H1 (cell line): ENCODE data around the gene MAGEA9B. TPM values are rescaled to one million over a fixed set of nuclear protein-coding genes. Genes with fewer than 3 reads are reported as not detected.

Source experiments
- CTCF ChIA-PET: fragments of 300-600 bp; sonication (Branson Sonifier 250); formaldehyde crosslinking; loops from one replicate; lab custom pipeline; 2021; ENCODE audit not compliant: partially characterized antibody; lab: Charles Lee
- POLR2A ChIA-PET: fragments of 300-600 bp; sonication (Branson Sonifier 250); formaldehyde crosslinking; loops from one replicate; lab custom pipeline; 2021; ENCODE audit warnings: inconsistent platforms; ENCODE audit not compliant: partially characterized antibody; lab: Charles Lee
- DNase-seq, 2 experiments: peaks; one replicate each; pipeline versions ENCODE4 v3.0.0 to v3.0.0-alpha.2; 2010 to 2022; ENCODE audit warnings: low spot score in 2 of 2, low read depth in 1 of 2, mixed read lengths in 1 of 2
- FAIRE-seq: peaks from 2 replicates; lab custom pipeline; 2011; peaks lifted over from hg19 to GRCh38; lab: Jason Lieb, UNC
- H2AFZ ChIP-seq: 2 replicates; pipeline ENCODE4 v1.8.1; 2012; ENCODE audit warnings: low read length, inconsistent platforms
- H2AK5ac ChIP-seq: 2 replicates; pipeline ENCODE4 v1.6.1; 2013; ENCODE audit warnings: low read depth, low read length
- H2BK120ac ChIP-seq: replicated peaks from 2 replicates; pipeline ENCODE3; 2013; ENCODE audit warnings: low read depth, low read length, inconsistent platforms
- H2BK12ac ChIP-seq: 2 replicates; pipeline ENCODE4 v1.6.1; 2013; ENCODE audit warnings: low read depth, low read length
- H2BK15ac ChIP-seq: 2 replicates; pipeline ENCODE4 v1.6.1; 2013; ENCODE audit warnings: low read length
- H2BK20ac ChIP-seq: 2 replicates; pipeline ENCODE4 v1.6.1; 2013; ENCODE audit warnings: low read length
- H2BK5ac ChIP-seq: 2 replicates; pipeline ENCODE4 v1.6.1; 2013; ENCODE audit warnings: low read depth, low read length
- H3K14ac ChIP-seq: 2 replicates; pipeline ENCODE4 v1.6.1; 2013; ENCODE audit warnings: inconsistent platforms; ENCODE audit not compliant: insufficient read length
- H3K18ac ChIP-seq: 2 replicates; pipeline ENCODE4 v1.6.1; 2013; ENCODE audit warnings: low read length; ENCODE audit errors: extremely low read depth
- H3K23ac ChIP-seq: 2 replicates; pipeline ENCODE4 v1.6.1; 2013; ENCODE audit warnings: inconsistent platforms; ENCODE audit not compliant: insufficient read length
- H3K23me2 ChIP-seq: 2 replicates; pipeline ENCODE4 v1.6.1; 2013; ENCODE audit warnings: low read depth, low read length
- H3K27ac ChIP-seq: 2 replicates; pipeline ENCODE4 v1.6.1; 2011; ENCODE audit warnings: low read depth, low read length, inconsistent platforms
- H3K27me3 ChIP-seq, 4 experiments: replicated peaks in 1 of 4; 1 replicate in 1 of 4; 2 replicates in 3 of 4; pipeline versions ENCODE4 v1.6.1 to v1.8.1; 2011 to 2013; ENCODE audit warnings: low read length in 3 of 4, mild to moderate bottlenecking in 3 of 4, inconsistent platforms in 2 of 4, mixed read lengths in 2 of 4, moderate library complexity in 1 of 4; ENCODE audit not compliant: control insufficient read depth in 3 of 4, insufficient read depth in 3 of 4; ENCODE audit errors: extremely low read depth in 1 of 4
- H3K36me3 ChIP-seq, 4 experiments: 2 replicates each; pipeline versions ENCODE4 v1.6.1 to v1.8.1; 2011 to 2013; ENCODE audit warnings: mild to moderate bottlenecking in 4 of 4, low read length in 3 of 4, moderate library complexity in 2 of 4, control low read depth in 1 of 4, inconsistent platforms in 1 of 4; ENCODE audit not compliant: insufficient read depth in 4 of 4, control insufficient read depth in 2 of 4
- H3K4ac ChIP-seq: replicated peaks from 2 replicates; pipeline ENCODE3; 2013; ENCODE audit warnings: low read length, low read depth, mixed read lengths, inconsistent platforms; ENCODE audit not compliant: insufficient read length
- H3K4me1 ChIP-seq, 4 experiments: replicated peaks in 1 of 4; 1 replicate in 1 of 4; 2 replicates in 3 of 4; pipeline versions ENCODE4 v1.6.1 to v1.8.1; 2011 to 2013; ENCODE audit warnings: low read length in 3 of 4, inconsistent platforms in 2 of 4, mixed read lengths in 1 of 4; ENCODE audit not compliant: insufficient read depth in 4 of 4, control insufficient read depth in 3 of 4
- H3K4me2 ChIP-seq, 2 experiments: 2 replicates each; pipeline versions ENCODE4 v1.6.1 to v1.8.1; 2011 to 2013; ENCODE audit warnings: low read depth in 2 of 2, low read length in 2 of 2, control low read depth in 1 of 2, inconsistent platforms in 1 of 2, mild to moderate bottlenecking in 1 of 2; ENCODE audit not compliant: insufficient read depth in 1 of 2
- H3K4me3 ChIP-seq, 4 experiments: fragments of 200-600, 300-600 bp in 1 of 4; sonication (generic), shearing (Covaris generic), sonication (Bioruptor Twin) in 1 of 4; 2 replicates each; pipeline versions ENCODE4 v1.5.1 to v1.8.1; 2011 to 2016; ENCODE audit warnings: low read length in 4 of 4, low read depth in 3 of 4, control low read depth in 2 of 4, inconsistent platforms in 2 of 4, mild to moderate bottlenecking in 2 of 4, mixed read lengths in 1 of 4, moderate library complexity in 1 of 4; ENCODE audit not compliant: insufficient read depth in 2 of 4; ENCODE audit errors: extremely low read depth in 1 of 4
- H3K56ac ChIP-seq: replicated peaks from 2 replicates; pipeline ENCODE3; 2013; ENCODE audit warnings: low read depth, mild to moderate bottlenecking, mixed read lengths, low read length, inconsistent platforms; ENCODE audit not compliant: insufficient read length
- H3K79me1 ChIP-seq: 2 replicates; pipeline ENCODE4 v1.6.1; 2013; ENCODE audit warnings: low read depth, low read length, control low read depth
- H3K79me2 ChIP-seq, 2 experiments: 2 replicates each; pipeline versions ENCODE4 v1.6.1 to v1.8.1; 2012 to 2013; ENCODE audit warnings: low read length in 2 of 2, mild to moderate bottlenecking in 2 of 2, inconsistent platforms in 1 of 2; ENCODE audit not compliant: insufficient read depth in 2 of 2, control insufficient read depth in 1 of 2
- H3K9ac ChIP-seq, 4 experiments: replicated peaks in 1 of 4; 1 replicate in 1 of 4; 2 replicates in 3 of 4; pipeline versions ENCODE4 v1.6.1 to v1.8.1; 2011 to 2013; ENCODE audit warnings: low read depth in 3 of 4, low read length in 3 of 4, control low read depth in 2 of 4, mild to moderate bottlenecking in 2 of 4, moderate library complexity in 2 of 4, inconsistent platforms in 1 of 4; ENCODE audit errors: extremely low read depth in 1 of 4
- H3K9me3 ChIP-seq, 2 experiments: 2 replicates each; pipeline versions ENCODE4 v1.6.1 to v1.8.1; 2012 to 2013; ENCODE audit warnings: mild to moderate bottlenecking in 2 of 2, moderate library complexity in 2 of 2, control low read depth in 1 of 2, inconsistent platforms in 1 of 2, low read depth in 1 of 2, low read length in 1 of 2, mixed read lengths in 1 of 2; ENCODE audit not compliant: insufficient read depth in 2 of 2
- H4K20me1 ChIP-seq, 2 experiments: replicated peaks in 1 of 2; 2 replicates each; pipeline versions ENCODE3 to v1.8.1; 2011 to 2013; ENCODE audit warnings: inconsistent platforms in 2 of 2, low read length in 2 of 2, mild to moderate bottlenecking in 1 of 2; ENCODE audit not compliant: insufficient read depth in 2 of 2, control insufficient read depth in 1 of 2
- H4K5ac ChIP-seq: 2 replicates; pipeline ENCODE4 v1.6.1; 2013; ENCODE audit warnings: low read length, low read depth, mixed read lengths, inconsistent platforms; ENCODE audit not compliant: insufficient read length
- H4K8ac ChIP-seq: 2 replicates; pipeline ENCODE4 v1.8.0; 2013; ENCODE audit warnings: mild to moderate bottlenecking, moderate library complexity, low read length, inconsistent platforms; ENCODE audit not compliant: insufficient read depth; ENCODE audit errors: extremely low read depth
- H4K91ac ChIP-seq: replicated peaks from 2 replicates; pipeline ENCODE3; 2013; ENCODE audit warnings: low read length, mixed read lengths, inconsistent platforms; ENCODE audit not compliant: insufficient read length
- CBX8 ChIP-seq: fragments of 300-800, 300-1000 bp; sonication (generic); IDR thresholded peaks from 2 replicates; pipeline ENCODE4 v1.7.1; 2016; ENCODE audit warnings: low read depth, low read length, borderline replicate concordance
- CTBP2 ChIP-seq: IDR thresholded peaks from 2 replicates; pipeline ENCODE4 v1.7.0; 2011; ENCODE audit warnings: borderline replicate concordance, mild to moderate bottlenecking, moderate library complexity, mixed read lengths, low read length; ENCODE audit not compliant: insufficient read depth, insufficient read length
- EGR1 ChIP-seq: IDR thresholded peaks from 2 replicates; pipeline ENCODE4 v1.6.1; 2011; ENCODE audit warnings: low read depth, low read length, borderline replicate concordance
- EP300 ChIP-seq, 2 experiments: IDR thresholded peaks; 1 replicate in 1 of 2; 2 replicates in 1 of 2; pipeline ENCODE4 v1.6.1; 2011 to 2012; ENCODE audit warnings: low read depth in 2 of 2, low read length in 2 of 2, mild to moderate bottlenecking in 2 of 2, borderline replicate concordance in 1 of 2, inconsistent platforms in 1 of 2, moderate library complexity in 1 of 2
- GTF2F1 ChIP-seq: IDR thresholded peaks from 2 replicates; pipeline ENCODE4 v1.6.1; 2012; ENCODE audit warnings: low read depth, low read length, improper control_type of control experiment, borderline replicate concordance
- KDM5A ChIP-seq: fragments of 200-600 bp; IDR thresholded peaks from 2 replicates; pipeline ENCODE4 v1.7.1; 2012; ENCODE audit warnings: mild to moderate bottlenecking, low read length, inconsistent platforms, mixed read lengths
- MAFK ChIP-seq: IDR thresholded peaks from 2 replicates; pipeline ENCODE4 v1.6.1; 2012; ENCODE audit warnings: low read depth, mild to moderate bottlenecking, improper control_type of control experiment, low read length
- POU5F1 ChIP-seq: IDR thresholded peaks from 2 replicates; pipeline ENCODE4 v1.6.1; 2011; ENCODE audit warnings: low read depth, mild to moderate bottlenecking, low read length, moderate library complexity
- RAD21 ChIP-seq, 2 experiments: IDR thresholded peaks in 1 of 2; conservative IDR thresholded peaks in 1 of 2; 2 replicates each; pipeline ENCODE4 v1.6.1; 2011; ENCODE audit warnings: low read depth in 2 of 2, low read length in 2 of 2, improper control_type of control experiment in 1 of 2, inconsistent platforms in 1 of 2, mild to moderate bottlenecking in 1 of 2, moderate library complexity in 1 of 2
- RXRA ChIP-seq: IDR thresholded peaks from 2 replicates; pipeline ENCODE4 v1.6.1; 2011; ENCODE audit warnings: low read depth, mild to moderate bottlenecking, low read length, moderate library complexity; ENCODE audit not compliant: insufficient read depth
- SRF ChIP-seq: IDR thresholded peaks from 2 replicates; pipeline ENCODE4 v1.6.1; 2011; ENCODE audit warnings: mild to moderate bottlenecking, low read depth, low read length, moderate library complexity
- TEAD4 ChIP-seq: IDR thresholded peaks from 2 replicates; pipeline ENCODE4 v1.6.1; 2012; ENCODE audit warnings: low read depth, low read length, inconsistent platforms, mixed read lengths
- ZNF274 ChIP-seq: IDR thresholded peaks from 2 replicates; pipeline ENCODE4 v1.7.0; 2012; ENCODE audit warnings: low read length, borderline replicate concordance; ENCODE audit errors: extremely low read depth
- WGBS, 2 experiments: shearing (Covaris generic) in 1 of 2; methylation state at CpG; one replicate each; pipeline versions ENCODE4 v1.1.6 to v1.1.7; 2013 to 2015; ENCODE audit warnings: low lambda C conversion rate in 2 of 2, mixed read lengths in 2 of 2, inconsistent platforms in 1 of 2, low coverage in 1 of 2, missing lambda C conversion rate in 1 of 2; ENCODE audit not compliant: insufficient replicate concordance in 2 of 2, insufficient coverage in 1 of 2, insufficient read length in 1 of 2; ENCODE audit errors: extremely low coverage in 1 of 2, missing lambda C conversion rate in 1 of 2; 5-methylcytosine and 5-hydroxymethylcytosine counted together
- polyA plus RNA-seq, 7 experiments: library from polyadenylated mRNA; depleted of rRNA in 3 of 7; stranded (reverse) in 5 of 7; unstranded in 2 of 7; fragments of >200 nt in 5 of 7; fragments of 200-250 nt in 2 of 7; gene quantifications; 1 replicate in 5 of 7; 2 replicates in 1 of 7; 4 replicates in 1 of 7; pipeline versions ENCODE4 v1.2.1 to v1.2.3, GENCODE V29; 2011 to 2013; ENCODE audit warnings: missing spikeins in 2 of 7, mixed read lengths in 2 of 7
- total RNA-seq: library from RNA; stranded (reverse); fragmentation: NEBNext Ultra II Directional; extraction: Animal tissue kit (Norgen Biotek cat#: 25700); gene quantifications from 2 replicates; pipeline ENCODE4 v1.2.1, GENCODE V29; 2021

The MAGEA9B gene
- total and polyA plus RNA-seq, 2 of the 8 experiments (the other 6 are each of a cell fraction or from before 2014, with no cell fraction given) = 0.06 TPM; not detected in 1

- Histone ChIP-seq H3K18ac (no peak overlapping the region), H3K56ac (no peak overlapping the region), H3K27ac (no peak overlapping the region), H3K23ac (no peak overlapping the region), H3K9ac (peak overlapping the region in 3 of 4 experiments; percentile 25 to 63 (median 47); a peak in 5 of 7 replicates), H2BK120ac (no peak overlapping the region), H2AFZ (no peak overlapping the region), H3K36me3 (no peaks in the 10 kb centered on the region), H2BK5ac (no peak overlapping the region), H3K14ac (no peak overlapping the region), H4K20me1 (peaks cover 2 to 3% of the 10 kb centered on the region in 2 experiments), H3K27me3 (peaks cover 3 to 19% (median 8%) of the 10 kb centered on the region in 4 experiments; a peak in 5 of 7 replicates), H2BK12ac (no peak overlapping the region), H3K79me1 (no peaks in the 10 kb centered on the region), H3K4me2 (peak overlapping the region; percentile 73 to 75), H2AK5ac (no peak overlapping the region), H2BK15ac (no peak overlapping the region), H3K23me2 (peaks cover 4% of the 10 kb centered on the region; the same call in 1 of the 2 replicates), H2BK20ac (no peak overlapping the region), H3K9me3 (no peaks in the 10 kb centered on the region), H3K4me3 (peak overlapping the region; percentile 55 to 84 (median 68)), H4K8ac (no peak overlapping the region), H3K4me1 (peaks cover 0 to 11% (median 2%) of the 10 kb centered on the region in 4 experiments; a peak in 3 of 7 replicates), H3K4ac (no peak overlapping the region), H3K79me2 (peaks cover 0 to 27% of the 10 kb centered on the region in 2 experiments; a peak in 2 of 4 replicates), H4K91ac (no peak overlapping the region), H4K5ac (no peak overlapping the region)
- ChIA-PET POLR2A (no interaction called here), CTCF (no interaction called here)
- WGBS, 2 experiments = 25% methylated on average over 6 of the region's 16 CpGs; no CpG with 5 or more reads in 1 of the 2 experiments
- DNase-seq (no peak), FAIRE-seq (no peak)
- TF ChIP-seq EGR1 = no peak
- no peak for TF ChIP-seq GTF2F1
- no peak for TF ChIP-seq CTBP2
- no peak for TF ChIP-seq SRF
- no peak for TF ChIP-seq RXRA
- TF ChIP-seq KDM5A = no peak
- no peak for TF ChIP-seq RAD21 (IDR thresholded peaks at IDR 0.05 in 1 of 2, conservative IDR thresholded peaks at IDR 0.05 in 1 of 2; ENCODE audit: low read depth in 2 of 2, low read length in 2 of 2)
- TF ChIP-seq CBX8 = no peak
- no peak for TF ChIP-seq ZNF274
- no peak for TF ChIP-seq POU5F1
- no peak for TF ChIP-seq EP300 (IDR thresholded peaks at IDR 0.05; ENCODE audit: borderline replicate concordance in 1 of 2, low read depth in 2 of 2, low read length in 2 of 2)
- no peak for TF ChIP-seq TEAD4
- TF ChIP-seq MAFK = no peak
These were observed 43.5 kb upstream of the MAGEA9B start for GRCh38 chrX:149630681-149631233.
